Fibroblast of mammary gland (primary cell): ENCODE results near the gene FBXW12.
"Not testable (repeated sequence)": the region's sequence is repeated elsewhere in the genome, so short reads cannot be mapped to it uniquely, and the experiment has no call there.

ENCODE experiments used
- DNase-seq: peaks from one replicate; pipeline ENCODE4 v3.0.0-alpha.2; 2010; ENCODE audit warnings: low read depth
- H3K4me3 ChIP-seq: 2 replicates; pipeline ENCODE4 v1.5.1; 2011; ENCODE audit warnings: low read depth, mild to moderate bottlenecking, low read length, moderate library complexity; ENCODE audit not compliant: control insufficient read depth
- TF ChIP-seq, protein P1 (sequence below): conservative IDR thresholded peaks from 2 replicates; pipeline ENCODE4 v1.5.1; 2011; ENCODE audit warnings: low read depth, low read length, inconsistent platforms; ENCODE audit not compliant: control insufficient read depth, insufficient read depth

FBXW12 gene

DNA sequence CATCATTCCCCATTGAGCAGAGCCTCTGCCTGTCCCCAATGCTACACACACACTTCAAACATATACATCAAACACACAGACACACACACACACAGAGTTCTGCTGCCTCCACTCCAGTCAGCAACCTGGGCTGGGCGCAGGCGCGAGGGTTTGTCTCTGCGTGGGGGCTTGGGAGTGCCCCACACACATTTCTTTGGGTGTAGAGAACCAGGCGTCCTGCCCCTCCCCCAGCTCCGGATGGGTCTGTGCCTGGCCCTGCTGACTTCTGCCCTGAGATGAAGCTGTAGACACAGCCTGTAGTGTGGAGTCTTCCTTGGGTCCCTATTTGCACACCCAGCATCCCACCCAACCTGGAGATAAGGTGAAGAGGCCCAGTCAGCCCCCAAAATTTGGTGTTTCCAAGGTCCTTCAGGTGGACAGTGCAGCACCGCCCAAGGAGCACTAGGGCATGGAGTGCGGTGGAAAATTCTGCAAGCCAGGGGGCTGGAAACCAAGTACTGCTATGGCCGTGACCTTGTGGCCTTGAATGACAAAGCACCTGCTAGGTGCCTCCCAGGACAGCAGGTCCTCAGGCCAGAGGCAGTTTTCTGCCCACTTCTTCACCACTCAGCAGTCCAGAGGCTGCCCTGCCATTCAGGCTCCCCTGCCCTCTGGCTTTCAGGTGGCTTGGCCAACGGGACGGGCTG, 26.8 kb downstream of the FBXW12 start:
- TF ChIP-seq, protein P1, sequence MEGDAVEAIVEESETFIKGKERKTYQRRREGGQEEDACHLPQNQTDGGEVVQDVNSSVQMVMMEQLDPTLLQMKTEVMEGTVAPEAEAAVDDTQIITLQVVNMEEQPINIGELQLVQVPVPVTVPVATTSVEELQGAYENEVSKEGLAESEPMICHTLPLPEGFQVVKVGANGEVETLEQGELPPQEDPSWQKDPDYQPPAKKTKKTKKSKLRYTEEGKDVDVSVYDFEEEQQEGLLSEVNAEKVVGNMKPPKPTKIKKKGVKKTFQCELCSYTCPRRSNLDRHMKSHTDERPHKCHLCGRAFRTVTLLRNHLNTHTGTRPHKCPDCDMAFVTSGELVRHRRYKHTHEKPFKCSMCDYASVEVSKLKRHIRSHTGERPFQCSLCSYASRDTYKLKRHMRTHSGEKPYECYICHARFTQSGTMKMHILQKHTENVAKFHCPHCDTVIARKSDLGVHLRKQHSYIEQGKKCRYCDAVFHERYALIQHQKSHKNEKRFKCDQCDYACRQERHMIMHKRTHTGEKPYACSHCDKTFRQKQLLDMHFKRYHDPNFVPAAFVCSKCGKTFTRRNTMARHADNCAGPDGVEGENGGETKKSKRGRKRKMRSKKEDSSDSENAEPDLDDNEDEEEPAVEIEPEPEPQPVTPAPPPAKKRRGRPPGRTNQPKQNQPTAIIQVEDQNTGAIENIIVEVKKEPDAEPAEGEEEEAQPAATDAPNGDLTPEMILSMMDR: no peak
- no peak for DNase-seq
- H3K4me3 ChIP-seq: no peak overlapping the region

DNA sequence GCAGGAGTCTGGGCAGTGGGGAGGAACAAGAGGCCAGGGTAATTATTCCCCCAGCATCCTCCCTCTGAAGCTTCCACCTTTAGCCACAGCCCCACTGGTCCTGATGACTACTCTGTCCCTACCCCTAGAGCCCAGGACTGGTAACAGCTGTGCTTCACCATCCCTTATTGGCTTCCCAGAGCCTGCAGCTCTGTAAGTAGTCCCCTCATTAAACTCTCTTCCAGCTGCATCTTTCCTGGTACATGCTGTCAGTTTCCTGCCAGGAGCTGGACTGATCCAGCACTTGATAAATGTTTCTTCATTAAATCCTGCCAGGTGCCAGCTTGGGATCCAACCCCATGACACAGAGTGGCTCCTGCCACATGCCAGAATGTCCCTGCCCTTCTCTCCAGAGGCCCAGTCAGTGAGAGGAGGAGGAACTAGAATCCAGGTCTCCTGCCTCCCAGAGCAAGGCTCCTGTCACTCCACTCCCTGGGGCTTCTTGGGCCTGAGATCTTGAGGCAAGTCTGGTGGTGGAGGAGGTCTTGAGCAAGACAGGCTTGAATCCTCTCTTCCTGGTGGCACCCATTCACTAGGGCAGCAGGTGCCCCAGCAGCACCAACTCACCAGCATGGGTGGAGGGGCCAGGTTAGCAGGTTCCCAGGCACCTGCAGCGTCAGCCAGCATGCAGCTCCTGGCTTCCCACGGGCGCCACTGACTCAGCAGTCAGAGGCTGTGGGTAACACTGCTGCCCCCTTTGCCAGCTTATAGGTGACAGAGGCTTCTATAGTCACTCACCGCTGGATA, 27.6 kb downstream of the FBXW12 start:
- DNase-seq: no peak
- TF ChIP-seq, protein P1: no peak
- no peak overlapping the region for H3K4me3 ChIP-seq

DNA sequence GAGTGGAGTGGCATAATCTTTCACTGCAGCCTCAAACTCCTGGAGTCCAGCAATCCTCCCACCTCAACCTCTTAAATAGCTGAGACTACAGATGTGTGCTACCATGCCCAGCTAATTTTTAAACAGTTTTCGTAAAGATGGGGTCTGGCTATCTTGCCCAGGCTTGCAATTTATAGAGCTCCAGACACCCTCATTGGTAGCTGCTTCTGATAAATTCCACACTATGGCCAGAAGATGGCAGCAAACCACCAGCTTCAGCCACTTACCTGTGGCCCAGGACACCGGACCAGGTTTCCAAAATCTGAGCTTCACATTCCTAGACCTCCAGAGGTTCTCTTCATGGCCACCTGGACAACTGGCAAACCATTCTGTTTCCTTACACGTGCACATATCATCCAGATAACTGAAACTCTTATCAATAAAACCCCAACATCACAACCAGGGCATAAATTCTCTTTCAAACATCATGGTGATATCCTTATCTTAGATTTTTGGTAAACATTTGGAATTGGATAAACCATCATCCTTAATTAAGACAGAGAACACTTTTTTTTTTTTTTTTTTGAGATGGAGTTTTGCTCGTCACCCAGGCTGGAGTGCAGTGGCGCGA, 28.9 kb downstream of the FBXW12 start:
- TF ChIP-seq, protein P1: peak; percentile 86
- no peak overlapping the region for H3K4me3 ChIP-seq
- peak; percentile 66 for DNase-seq

DNA sequence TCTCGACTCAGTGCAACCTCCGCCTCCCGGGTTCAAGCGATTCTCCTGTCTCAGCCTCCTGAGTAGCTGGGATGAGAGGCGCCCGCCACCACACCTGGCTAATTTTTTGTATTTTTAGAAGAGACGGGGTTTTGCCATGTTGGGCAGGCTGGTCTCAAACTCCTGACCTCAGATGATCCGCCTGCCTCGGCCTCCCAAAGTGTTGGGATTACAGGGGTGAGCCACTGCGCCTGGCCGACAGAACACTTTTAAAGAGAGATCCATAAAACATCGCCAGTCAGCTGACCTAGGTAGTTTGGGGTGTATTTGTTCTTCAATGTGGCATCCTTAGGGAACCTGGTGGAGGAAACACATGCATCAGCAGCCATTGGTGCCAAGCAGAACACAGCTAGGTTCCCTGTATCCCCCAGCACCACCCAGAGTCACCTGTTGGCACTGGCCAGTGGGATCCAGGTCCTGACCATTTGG, 29.4 kb downstream of the FBXW12 start:
- H3K4me3 ChIP-seq, DNase-seq: not testable (repeated sequence)

DNA sequence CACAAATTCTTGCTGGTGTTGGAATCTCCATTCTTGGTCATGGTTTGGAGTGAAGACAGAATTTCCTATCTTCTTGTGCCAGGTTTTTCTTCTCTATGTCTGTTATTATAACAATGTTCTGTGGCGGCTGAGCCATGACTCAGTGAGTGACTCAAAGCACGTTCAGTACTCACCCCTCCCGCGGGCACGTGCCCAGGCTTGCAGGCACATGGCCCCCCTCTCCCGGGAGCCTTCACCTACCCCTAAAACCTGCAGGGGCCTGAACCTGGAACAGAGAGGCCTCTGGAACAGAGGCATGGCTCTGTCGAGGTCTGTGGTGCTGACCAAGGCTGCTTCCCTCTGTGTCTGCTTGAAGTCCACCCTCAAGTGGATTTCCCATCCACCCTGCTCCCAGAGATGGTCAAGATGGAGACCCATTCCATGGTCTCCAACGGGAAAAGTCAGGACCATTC, 30.3 kb downstream of the FBXW12 start:
- TF ChIP-seq, protein P1: no peak
- peak; percentile 94 for DNase-seq
- H3K4me3 ChIP-seq: no peak overlapping the region

DNA sequence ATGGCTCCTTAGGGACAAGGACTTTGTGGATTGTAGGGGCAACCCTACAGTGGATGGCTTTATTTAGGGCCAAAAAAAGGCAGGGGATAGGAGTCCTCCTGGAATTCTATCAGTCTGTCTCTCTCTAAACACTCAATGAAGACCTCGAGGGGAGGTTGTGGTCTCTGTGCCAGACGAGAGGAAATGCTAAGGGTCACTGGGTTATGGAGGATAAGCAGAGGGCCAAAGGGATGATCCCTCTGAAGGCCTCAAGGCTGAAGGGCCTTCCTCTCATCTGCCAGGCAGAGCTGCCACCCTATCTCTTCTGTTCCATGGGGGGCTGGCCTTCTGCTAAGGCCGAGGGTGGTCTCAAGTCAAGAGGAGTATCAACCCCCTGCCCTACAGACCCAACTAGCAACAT, 30.9 kb downstream of the FBXW12 start:
- TF ChIP-seq, protein P1: no peak
- no peak overlapping the region for H3K4me3 ChIP-seq
- DNase-seq: no peak
